ENCODE measurements around the gene TRAPPC14. TPM values are rescaled to one million over a fixed set of nuclear protein-coding genes. Genes with fewer than 3 reads are reported as not detected.
"Not testable (repeated sequence)": the region's sequence is repeated elsewhere in the genome, so short reads cannot be mapped to it uniquely, and the experiment has no call there.

TRAPPC14 gene
- total and polyA plus RNA-seq, 9 of the 15 experiments (the other 6 are each of a cell fraction or from before 2014, with no cell fraction given) = 0.42 to 45.9 (median 18.2) TPM

GRCh38 chr7:100185726-100186125 lies 27.2 kb upstream of the TRAPPC14 start:
- Histone ChIP-seq H3K27ac (ENCODE audit: extremely low read depth, low read depth, low read length) (no peak overlapping the region), H3K9me1 (ENCODE audit: control insufficient read depth, insufficient read depth, low read length) (no peaks in the 10 kb centered on the region), H3K27me3 (ENCODE audit: control insufficient read depth in 2 of 2, insufficient read depth in 2 of 2, low read length in 2 of 2) (no peaks in the 10 kb centered on the region), H3K4me1 (replicated peaks in 1 of 2; ENCODE audit: control insufficient read depth in 2 of 2, insufficient read depth in 2 of 2, low read length in 2 of 2) (peaks cover 0 to 14% of the 10 kb centered on the region in 2 experiments; a peak in 3 of 5 replicates), H3K36me3 (ENCODE audit: control insufficient read depth, insufficient read depth, low read length) (no peaks in the 10 kb centered on the region), H2AFZ (ENCODE audit: low read depth, low read length) (no peak overlapping the region), H3K4me3 (no peak overlapping the region), H3K79me2 (ENCODE audit: control insufficient read depth, insufficient read depth, low read length) (no peaks in the 10 kb centered on the region), H3K9ac (ENCODE audit: insufficient read depth in 1 of 2, low read depth in 2 of 2, low read length in 2 of 2) (no peak overlapping the region), H3K9me3 (replicated peaks; ENCODE audit: control insufficient read depth, insufficient read depth, low read depth, low read length) (no peaks in the 10 kb centered on the region), H3K4me2 (ENCODE audit: insufficient read depth, low read length) (no peak overlapping the region), H4K20me1 (replicated peaks; ENCODE audit: control insufficient read depth, insufficient read depth, low read length) (no peaks in the 10 kb centered on the region)
- intact Hi-C loops (cut with micrococcal nuclease) (no loop called here), in situ Hi-C loops (cut with MboI) (no loop called here)
- CTCF ChIA-PET (ENCODE audit: low intra/inter-chr PET ratio) = no interaction called here
- POLR2A ChIA-PET = interaction anchor here (0.6 to 1.2 kb wide), 2 partner anchors 13 to 86 kb away, joined by 4 read pairs; no protein-coding TSS in a partner anchor
- DNase-seq (ENCODE audit: extremely low read depth in 1 of 4, low spot score in 3 of 4) (no peak), ATAC-seq (no peak), FAIRE-seq (no peak)
- 47% methylated on average over 2 of the region's 2 CpGs for WGBS (ENCODE audit: insufficient coverage, low coverage, missing lambda C conversion rate)
- TF ChIP-seq RNF219 (CRISPR knock-in tag; IDR thresholded peaks at IDR 0.05) (no peak), FOS (IDR thresholded peaks at IDR 0.05; ENCODE audit: extremely low read depth, insufficient read length) (no peak), NR3C1 (CRISPR knock-in tag; IDR thresholded peaks at IDR 0.05) (no peak)
- BruUV-seq (replicated peaks) = no TSS peak

GRCh38 chr7:100183090-100183489 lies 24.6 kb upstream of the TRAPPC14 start:
- H3K9me3 ChIP-seq (replicated peaks; ENCODE audit: control insufficient read depth, insufficient read depth, low read depth, low read length); DNase-seq (ENCODE audit: extremely low read depth in 1 of 4, low spot score in 3 of 4); H3K79me2 ChIP-seq (ENCODE audit: control insufficient read depth, insufficient read depth, low read length); BruUV-seq (replicated peaks); H3K4me3 ChIP-seq; H3K27me3 ChIP-seq (ENCODE audit: control insufficient read depth in 2 of 2, insufficient read depth in 2 of 2, low read length in 2 of 2); intact Hi-C loops (cut with micrococcal nuclease); in situ Hi-C loops (cut with MboI); CTCF ChIA-PET (ENCODE audit: low intra/inter-chr PET ratio); H3K9ac ChIP-seq (ENCODE audit: insufficient read depth in 1 of 2, low read depth in 2 of 2, low read length in 2 of 2); FAIRE-seq; H3K27ac ChIP-seq (ENCODE audit: extremely low read depth, low read depth, low read length); H2AFZ ChIP-seq (ENCODE audit: low read depth, low read length); H4K20me1 ChIP-seq (replicated peaks; ENCODE audit: control insufficient read depth, insufficient read depth, low read length); H3K4me1 ChIP-seq (replicated peaks in 1 of 2; ENCODE audit: control insufficient read depth in 2 of 2, insufficient read depth in 2 of 2, low read length in 2 of 2); H3K4me2 ChIP-seq (ENCODE audit: insufficient read depth, low read length); H3K9me1 ChIP-seq (ENCODE audit: control insufficient read depth, insufficient read depth, low read length); H3K36me3 ChIP-seq (ENCODE audit: control insufficient read depth, insufficient read depth, low read length); ATAC-seq: not testable (repeated sequence)
- WGBS (ENCODE audit: insufficient coverage, low coverage, missing lambda C conversion rate) = 46% methylated on average over 6 of the region's 6 CpGs
- POLR2A ChIA-PET = interaction anchor here (0.6 kb wide), 1 partner anchor 472 kb away, joined by 3 read pairs; no protein-coding TSS in a partner anchor
